Skin of body (tissue), 2 donors: Measurements from ENCODE around the gene ITSN1. TPM values are rescaled to one million over a fixed set of nuclear protein-coding genes. Genes with fewer than 3 reads are reported as not detected.

Experiments
- DNase-seq: peaks from one replicate; lab custom pipeline; 2025; lab: John Stamatoyannopoulos, UW
- total RNA-seq: library from RNA; depleted of rRNA; stranded (reverse); fragments of >200 nt; gene quantifications from one replicate; pipeline ENCODE4 v1.2.3, GENCODE V29; 2014

The ITSN1 gene
- total RNA-seq, 1 donor from 2014 or later: 42.6 TPM

GRCh38 chr21:33836408-33836807, 194.1 kb downstream of the ITSN1 start:
- no peak for DNase-seq

GRCh38 chr21:33839167-33839716, 196.9 kb downstream of the ITSN1 start:
- DNase-seq: no peak

GRCh38 chr21:33839806-33840205, 197.5 kb downstream of the ITSN1 start:
- no peak for DNase-seq

- DNase-seq: no peak
These were observed 198.5 kb downstream of the ITSN1 start for GRCh38 chr21:33840771-33841170.

GRCh38 chr21:33841561-33841960, 199.3 kb downstream of the ITSN1 start:
- no peak for DNase-seq

- DNase-seq: no peak
These were observed 200.9 kb downstream of the ITSN1 start for GRCh38 chr21:33843216-33843615.

GRCh38 chr21:33844104-33844889, 202.0 kb downstream of the ITSN1 start:
- DNase-seq: no peak

GRCh38 chr21:33844890-33845205, 202.5 kb downstream of the ITSN1 start:
- no peak for DNase-seq

GRCh38 chr21:33846141-33846540, 203.8 kb downstream of the ITSN1 start:
- DNase-seq: no peak

- DNase-seq: no peak
These were observed 205.4 kb downstream of the ITSN1 start for GRCh38 chr21:33847588-33848248.

GRCh38 chr21:33848249-33848953, 206.1 kb downstream of the ITSN1 start:
- no peak for DNase-seq

- DNase-seq: no peak
These were observed 207.5 kb downstream of the ITSN1 start for GRCh38 chr21:33849834-33850233.

GRCh38 chr21:33850401-33850800, 208.1 kb downstream of the ITSN1 start:
- DNase-seq: no peak

- DNase-seq: no peak
These were observed 208.7 kb downstream of the ITSN1 start for GRCh38 chr21:33850985-33851384.

GRCh38 chr21:33852485-33852884, 210.2 kb downstream of the ITSN1 start:
- DNase-seq: no peak

GRCh38 chr21:33854604-33855003, 212.3 kb downstream of the ITSN1 start:
- no peak for DNase-seq

GRCh38 chr21:33855190-33855589, 212.9 kb downstream of the ITSN1 start:
- no peak for DNase-seq

GRCh38 chr21:33856893-33857527, 214.7 kb downstream of the ITSN1 start:
- DNase-seq: no peak

- DNase-seq: no peak
These were observed 215.8 kb downstream of the ITSN1 start for GRCh38 chr21:33857846-33858666.

- no peak for DNase-seq
These were observed 216.5 kb downstream of the ITSN1 start for GRCh38 chr21:33858667-33859372.
